MM.1S (cell line): ENCODE data around the gene DCAF4.

Experiments used
- CTCF ChIP-seq: fragments of 300-600 bp; sonication (generic); IDR thresholded peaks from 2 replicates; pipeline ENCODE4 v1.5.1; 2016; ENCODE audit warnings: antibody characterized with exemption, low read length, mixed read lengths
- EZH2 ChIP-seq: fragments of 300-600 bp; sonication (generic); optimal IDR thresholded peaks from 2 replicates; pipeline ENCODE3; 2017; ENCODE audit warnings: low read depth, mild to moderate bottlenecking, antibody characterized with exemption, low read length, mixed read lengths

- no peak for TF ChIP-seq CTCF
- TF ChIP-seq EZH2: no peak
These were observed 19.4 kb upstream of the DCAF4 start for GRCh38 chr14:72906879-72907278.
